ENCODE data around the gene LAPTM5. TPM values are rescaled to one million over a fixed set of nuclear protein-coding genes. Genes with fewer than 3 reads are reported as not detected.

LAPTM5 gene
- total RNA-seq, 1 donor from 2014 or later, result 0.77 TPM

DNA sequence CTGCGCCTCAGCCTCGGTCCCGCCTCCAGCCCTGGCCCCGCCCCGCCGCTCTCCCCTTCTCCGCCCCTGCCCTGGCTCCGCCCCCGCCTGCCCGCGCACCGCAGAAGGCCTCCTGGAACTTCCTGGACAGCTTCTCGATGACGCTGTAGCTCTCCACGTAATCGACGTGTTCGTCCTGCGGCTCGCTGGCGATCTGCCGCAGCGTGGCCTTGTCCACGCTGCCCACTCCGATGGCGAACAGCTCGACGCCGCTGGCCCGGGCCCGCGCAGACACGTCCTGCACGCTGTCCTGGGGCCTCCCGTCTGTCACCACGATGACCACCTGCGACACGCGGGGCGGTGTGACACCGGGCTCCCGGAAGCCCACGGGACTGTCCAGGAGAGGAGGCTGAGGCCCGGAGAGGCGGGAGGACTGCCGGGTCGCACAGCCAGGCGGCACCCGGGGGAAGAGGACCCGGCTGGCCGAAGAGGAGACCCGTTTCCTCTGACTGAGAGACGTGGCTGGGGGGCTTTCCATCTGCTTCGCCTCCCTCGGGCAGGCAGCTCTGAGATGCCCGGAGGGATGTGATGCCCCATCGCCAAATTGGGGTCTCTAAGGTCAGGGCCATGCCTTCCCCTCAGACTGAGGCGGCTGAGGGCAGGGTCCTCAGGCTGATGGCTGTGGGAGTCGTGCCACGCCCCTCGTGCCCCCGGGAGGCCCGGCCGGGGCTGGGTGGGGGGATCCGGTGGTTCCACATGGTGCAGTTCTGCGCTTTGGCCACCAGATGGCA, 38.8 kb downstream of the LAPTM5 start:
- H3K27me3 ChIP-seq (ENCODE audit: insufficient read depth, low read length), result no peaks in the 10 kb centered on the region
- peak overlapping the region; percentile 99 for H2AFZ ChIP-seq (ENCODE audit: low read depth, low read length)
- DNase-seq (ENCODE audit: low read depth) (peak; percentile 96), FAIRE-seq (no peak)
- peak overlapping the region; percentile 92 for H3K9ac ChIP-seq (ENCODE audit: low read length)
- peak overlapping the region; percentile 90 for H3K4me2 ChIP-seq (ENCODE audit: low read length)
- H3K36me3 ChIP-seq (ENCODE audit: insufficient read depth, low read length), result no peaks in the 10 kb centered on the region
- H3K36me3 Mint-ChIP-seq (ENCODE audit: low read depth, unreplicated experiment), result peaks cover 3% of the 10 kb centered on the region
- peak overlapping the region; percentile 98 for H3K27ac ChIP-seq (ENCODE audit: low read depth, low read length)
- peaks cover 2% of the 10 kb centered on the region for H3K27me3 Mint-ChIP-seq (ENCODE audit: low read depth, unreplicated experiment)
- H4K20me1 ChIP-seq (ENCODE audit: insufficient read depth, low read length), result peaks cover 6% of the 10 kb centered on the region
- H3K4me3 Mint-ChIP-seq (ENCODE audit: unreplicated experiment), result peak overlapping the region; percentile 71
- no peaks in the 10 kb centered on the region for H3K79me2 ChIP-seq (ENCODE audit: insufficient read depth, low read length)
- H3K27ac Mint-ChIP-seq (ENCODE audit: unreplicated experiment), result peak overlapping the region; percentile 72
- H3K4me3 ChIP-seq (ENCODE audit: insufficient read depth, low read depth, low read length), result peak overlapping the region; percentile 60
- H3K9me3 ChIP-seq (ENCODE audit: insufficient read depth, low read depth, low read length), result no peaks in the 10 kb centered on the region
- peaks cover 1% of the 10 kb centered on the region for H3K4me1 Mint-ChIP-seq (ENCODE audit: low read depth, unreplicated experiment)
- H3K9me3 Mint-ChIP-seq (ENCODE audit: unreplicated experiment), result peaks cover 2% of the 10 kb centered on the region
- TF ChIP-seq, protein P1, sequence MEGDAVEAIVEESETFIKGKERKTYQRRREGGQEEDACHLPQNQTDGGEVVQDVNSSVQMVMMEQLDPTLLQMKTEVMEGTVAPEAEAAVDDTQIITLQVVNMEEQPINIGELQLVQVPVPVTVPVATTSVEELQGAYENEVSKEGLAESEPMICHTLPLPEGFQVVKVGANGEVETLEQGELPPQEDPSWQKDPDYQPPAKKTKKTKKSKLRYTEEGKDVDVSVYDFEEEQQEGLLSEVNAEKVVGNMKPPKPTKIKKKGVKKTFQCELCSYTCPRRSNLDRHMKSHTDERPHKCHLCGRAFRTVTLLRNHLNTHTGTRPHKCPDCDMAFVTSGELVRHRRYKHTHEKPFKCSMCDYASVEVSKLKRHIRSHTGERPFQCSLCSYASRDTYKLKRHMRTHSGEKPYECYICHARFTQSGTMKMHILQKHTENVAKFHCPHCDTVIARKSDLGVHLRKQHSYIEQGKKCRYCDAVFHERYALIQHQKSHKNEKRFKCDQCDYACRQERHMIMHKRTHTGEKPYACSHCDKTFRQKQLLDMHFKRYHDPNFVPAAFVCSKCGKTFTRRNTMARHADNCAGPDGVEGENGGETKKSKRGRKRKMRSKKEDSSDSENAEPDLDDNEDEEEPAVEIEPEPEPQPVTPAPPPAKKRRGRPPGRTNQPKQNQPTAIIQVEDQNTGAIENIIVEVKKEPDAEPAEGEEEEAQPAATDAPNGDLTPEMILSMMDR (IDR thresholded peaks at IDR 0.05; ENCODE audit: insufficient read depth, low read depth, low read length), result peak; percentile 75
- TF ChIP-seq EZH2 (IDR thresholded peaks at IDR 0.05; ENCODE audit: insufficient read depth, low read length), result no peak
- H3K4me1 ChIP-seq (ENCODE audit: insufficient read depth, low read length), result peaks cover 6% of the 10 kb centered on the region

DNA sequence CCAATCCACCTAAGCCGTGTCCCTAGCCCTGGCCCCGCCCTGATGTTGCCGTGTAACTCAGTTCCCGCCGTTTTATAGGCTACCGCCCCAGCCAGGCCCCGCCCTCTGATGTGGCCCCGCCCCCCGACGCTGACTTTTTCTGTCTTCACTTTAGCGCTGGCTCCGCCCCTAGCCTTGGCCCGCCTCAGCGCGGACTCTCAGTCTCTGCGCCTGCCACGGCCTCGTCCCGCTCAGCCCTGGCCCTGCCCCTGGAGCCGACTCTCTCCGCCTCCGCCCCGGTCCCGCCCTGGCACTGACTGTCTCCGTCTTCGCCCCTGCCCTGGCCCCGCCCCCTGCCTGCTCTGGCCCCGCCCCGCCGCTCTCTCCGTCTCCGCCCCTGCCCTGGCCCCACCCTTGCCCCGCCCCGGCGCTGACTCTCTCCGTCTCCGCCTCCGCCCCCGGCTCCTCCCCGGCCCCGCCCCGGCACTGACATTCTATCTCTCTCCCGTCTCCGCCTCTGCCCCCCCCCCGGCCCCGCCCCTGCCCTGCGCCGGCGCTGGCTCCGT, 39.4 kb downstream of the LAPTM5 start:
- Mint-ChIP-seq H3K4me1 (ENCODE audit: low read depth, unreplicated experiment) (peaks cover 6% of the 10 kb centered on the region), H3K4me3 (ENCODE audit: unreplicated experiment) (peak overlapping the region; percentile 79), H3K36me3 (ENCODE audit: low read depth, unreplicated experiment) (peaks cover 3% of the 10 kb centered on the region), H3K27ac (ENCODE audit: unreplicated experiment) (peak overlapping the region; percentile 72), H3K27me3 (ENCODE audit: low read depth, unreplicated experiment) (no peaks in the 10 kb centered on the region), H3K9me3 (ENCODE audit: unreplicated experiment) (peaks cover 2% of the 10 kb centered on the region)
- DNase-seq (ENCODE audit: low read depth) (peak; percentile 85), FAIRE-seq (no peak)
- Histone ChIP-seq H3K4me1 (ENCODE audit: insufficient read depth, low read length) (peaks cover 6% of the 10 kb centered on the region), H2AFZ (ENCODE audit: low read depth, low read length) (peak overlapping the region; percentile 65), H3K4me2 (ENCODE audit: low read length) (peak overlapping the region; percentile 75), H3K36me3 (ENCODE audit: insufficient read depth, low read length) (no peaks in the 10 kb centered on the region), H4K20me1 (ENCODE audit: insufficient read depth, low read length) (peaks cover 6% of the 10 kb centered on the region), H3K27me3 (ENCODE audit: insufficient read depth, low read length) (no peaks in the 10 kb centered on the region), H3K79me2 (ENCODE audit: insufficient read depth, low read length) (no peaks in the 10 kb centered on the region), H3K9me3 (ENCODE audit: insufficient read depth, low read depth, low read length) (no peaks in the 10 kb centered on the region), H3K4me3 (ENCODE audit: insufficient read depth, low read depth, low read length) (peak overlapping the region; percentile 52), H3K27ac (ENCODE audit: low read depth, low read length) (peak overlapping the region; percentile 29), H3K9ac (ENCODE audit: low read length) (peak overlapping the region; percentile 48)
- no peak for TF ChIP-seq EZH2 (IDR thresholded peaks at IDR 0.05; ENCODE audit: insufficient read depth, low read length)
- TF ChIP-seq, protein P1 (IDR thresholded peaks at IDR 0.05; ENCODE audit: insufficient read depth, low read depth, low read length), result no peak

DNA sequence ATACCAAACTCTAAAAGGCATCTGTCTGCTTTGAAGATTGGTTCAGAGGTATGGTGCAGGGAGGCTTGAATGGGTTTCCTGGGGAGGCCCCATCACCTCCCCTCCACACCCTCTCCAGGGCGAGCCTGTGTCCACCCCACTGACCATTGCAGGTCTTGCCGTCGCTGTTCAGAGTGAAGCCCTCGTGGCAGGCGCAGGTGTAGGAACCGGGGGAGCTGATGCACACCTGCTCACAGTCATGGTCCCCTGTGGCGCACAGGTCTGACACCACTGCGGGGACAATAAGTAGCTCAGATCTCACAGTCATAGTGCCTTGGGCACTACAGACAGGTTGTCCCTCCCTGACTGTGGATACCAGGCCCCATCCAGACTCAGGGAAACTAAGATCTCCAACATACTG, 40.9 kb downstream of the LAPTM5 start:
- Histone ChIP-seq H3K9ac (ENCODE audit: low read length) (no peak overlapping the region), H3K79me2 (ENCODE audit: insufficient read depth, low read length) (no peaks in the 10 kb centered on the region), H3K4me2 (ENCODE audit: low read length) (no peak overlapping the region), H3K27ac (ENCODE audit: low read depth, low read length) (no peak overlapping the region), H3K36me3 (ENCODE audit: insufficient read depth, low read length) (no peaks in the 10 kb centered on the region), H3K4me3 (ENCODE audit: insufficient read depth, low read depth, low read length) (no peak overlapping the region), H3K9me3 (ENCODE audit: insufficient read depth, low read depth, low read length) (no peaks in the 10 kb centered on the region), H2AFZ (ENCODE audit: low read depth, low read length) (no peak overlapping the region), H4K20me1 (ENCODE audit: insufficient read depth, low read length) (peaks cover 6% of the 10 kb centered on the region), H3K27me3 (ENCODE audit: insufficient read depth, low read length) (peaks cover 4% of the 10 kb centered on the region), H3K4me1 (ENCODE audit: insufficient read depth, low read length) (peaks cover 6% of the 10 kb centered on the region)
- H3K27me3 Mint-ChIP-seq (ENCODE audit: low read depth, unreplicated experiment), result peaks cover 6% of the 10 kb centered on the region
- FAIRE-seq, result no peak
- TF ChIP-seq EZH2 (IDR thresholded peaks at IDR 0.05; ENCODE audit: insufficient read depth, low read length), result no peak
- TF ChIP-seq, protein P1 (IDR thresholded peaks at IDR 0.05; ENCODE audit: insufficient read depth, low read depth, low read length), result no peak
- no peak for DNase-seq (ENCODE audit: low read depth)
- peaks cover 3% of the 10 kb centered on the region for H3K36me3 Mint-ChIP-seq (ENCODE audit: low read depth, unreplicated experiment)
- H3K4me3 Mint-ChIP-seq (ENCODE audit: unreplicated experiment), result no peak overlapping the region
- no peak overlapping the region for H3K27ac Mint-ChIP-seq (ENCODE audit: unreplicated experiment)
- H3K9me3 Mint-ChIP-seq (ENCODE audit: unreplicated experiment), result peaks cover 2% of the 10 kb centered on the region
- peaks cover 9% of the 10 kb centered on the region for H3K4me1 Mint-ChIP-seq (ENCODE audit: low read depth, unreplicated experiment)
